Prostate gland (tissue), 2 donors: ENCODE data around the gene FBRSL1. TPM values are rescaled to one million over a fixed set of nuclear protein-coding genes. Genes with fewer than 3 reads are reported as not detected.

ENCODE experiments used
- DNase-seq: peaks from one replicate; pipeline ENCODE4 v3.0.0-alpha.2; 2019; ENCODE audit warnings: low spot score
- H3K27ac ChIP-seq, 2 donors: fragments of 200-600 bp; sonication (generic); 2 replicates each; pipeline ENCODE4 v1.5.1; 2017 to 2019
- H3K27me3 ChIP-seq: fragments of 200-600 bp; sonication (generic); replicated peaks from 2 replicates; pipeline ENCODE4 v1.5.1; 2019; ENCODE audit not compliant: insufficient read depth
- H3K36me3 ChIP-seq, 2 donors: fragments of 200-600 bp; sonication (generic); 1 replicate in 1 of 2; 2 replicates in 1 of 2; pipeline versions ENCODE4 v1.5.1 to v1.8.1; 2017 to 2019
- H3K4me1 ChIP-seq: fragments of 200-600 bp; sonication (generic); replicated peaks from 2 replicates; pipeline ENCODE4 v1.5.1; 2019
- H3K4me3 ChIP-seq, 2 donors: fragments of 200-600 bp; sonication (generic); 2 replicates each; pipeline ENCODE4 v1.5.1; 2017 to 2019
- H3K9me3 ChIP-seq: fragments of 200-600 bp; sonication (generic); 2 replicates; pipeline ENCODE4 v1.5.1; 2017
- CTCF ChIP-seq, 4 experiments: fragments of 200-600 bp in 2 of 4; fragments of 450-650 bp in 2 of 4; sonication (generic) in 2 of 4; IDR thresholded peaks; 1 replicate in 3 of 4; 2 replicates in 1 of 4; pipeline ENCODE4 v1.5.1; 2016 to 2019; ENCODE audit warnings: antibody characterized with exemption in 4 of 4, mild to moderate bottlenecking in 2 of 4, moderate library complexity in 2 of 4
- POLR2A ChIP-seq: fragments of 450-650 bp; IDR thresholded peaks from one replicate; pipeline ENCODE4 v1.6.1; 2016; ENCODE audit warnings: antibody characterized with exemption, mild to moderate bottlenecking
- POLR2AphosphoS5 ChIP-seq: sonication (generic); formaldehyde crosslinking; IDR thresholded peaks from one replicate; pipeline ENCODE4 v1.6.1; 2017; ENCODE audit warnings: antibody characterized with exemption
- WGBS: methylation state at CpG from one replicate; pipeline ENCODE4 v1.1.5; 2018; 5-methylcytosine and 5-hydroxymethylcytosine counted together
- intact Hi-C: fragments of 100-400 bp; cut with DNase I; formaldehyde crosslinking; loops from one replicate; pipeline ENCODE4 v1.14.2; 2022
- total RNA-seq, 2 donors: library from RNA; depleted of rRNA; stranded (reverse); fragments of >200 nt; gene quantifications; one replicate each; pipeline ENCODE4 v1.1.0, GENCODE V29; 2016

The FBRSL1 gene
- total RNA-seq, 2 donors from 2014 or later, result 34.2 to 69.2 TPM

- H3K27ac ChIP-seq, result no peak overlapping the region
- H3K36me3 ChIP-seq, result no peaks in the 10 kb centered on the region
- DNase-seq, result peak; percentile 29
- intact Hi-C loops, result no loop called here
- TF ChIP-seq CTCF (IDR thresholded peaks at IDR 0.05) (peak in 2 of 4 experiments; percentile 19 to 61), POLR2AphosphoS5 (no peak), POLR2A (no peak)
- H3K4me1 ChIP-seq, result peaks cover 4% of the 10 kb centered on the region
- WGBS, result 13% methylated on average over 32 of the region's 49 CpGs
- H3K27me3 ChIP-seq, result no peaks in the 10 kb centered on the region
- no peaks in the 10 kb centered on the region for H3K9me3 ChIP-seq
- peak overlapping the region; percentile 49 to 57 for H3K4me3 ChIP-seq
Observed at GRCh38 chr12:132560614-132561426, 70.9 kb downstream of the FBRSL1 start.

Other genes starting within 250 kb of the FBRSL1 start
- 1 to 10 TPM in 1 of 2 donors, under 1 TPM in 1; 0.14 to 1.0 TPM for gene GALNT9, start 160.6 kb upstream of the FBRSL1 start, total RNA-seq
- under 1 TPM in 1 of 2 donors, not detected in 1; 0.68 TPM for gene LRCOL1, start 120.4 kb downstream of the FBRSL1 start, total RNA-seq
- 1 to 10 TPM in 1 of 2 donors, under 1 TPM in 1; 0.32 to 8.2 TPM for gene P2RX2, start 128.6 kb downstream of the FBRSL1 start, total RNA-seq
- gene POLE, start 197.2 kb downstream of the FBRSL1 start, total RNA-seq, result 10 to 100 TPM; 41.8 to 65.4 TPM
- gene PXMP2, start 197.4 kb downstream of the FBRSL1 start, total RNA-seq, result 100 to 1,000 TPM in 1 of 2 donors, 10 to 100 TPM in 1; 25.7 to 107 TPM
- gene PGAM5, start 220.7 kb downstream of the FBRSL1 start, total RNA-seq, result 10 to 100 TPM; 37.4 to 41.4 TPM